Mesenchymal stem cell (in vitro differentiated cells and primary cell): Measurements from ENCODE around the gene PRSS23.
A peak's percentile ranks its signal among the peaks of the same experiment; 100 is the strongest.

Experiments used
- DNase-seq: peaks from one replicate; pipeline ENCODE4 v3.0.0-alpha.2; 2013
- H2AFZ ChIP-seq: one replicate; pipeline ENCODE4 v1.6.1; 2013; ENCODE audit warnings: low read depth, mild to moderate bottlenecking, control low read depth, inconsistent platforms, low read length, moderate library complexity
- H2AK5ac ChIP-seq: 2 replicates; pipeline ENCODE4 v1.6.1; 2013; ENCODE audit warnings: low read length, moderate library complexity, mild to moderate bottlenecking, inconsistent platforms; ENCODE audit not compliant: severe bottlenecking
- H2BK120ac ChIP-seq: one replicate; pipeline ENCODE4 v1.6.1; 2013; ENCODE audit warnings: low read depth, mild to moderate bottlenecking, inconsistent platforms, low read length, moderate library complexity
- H2BK12ac ChIP-seq, 2 experiments: one replicate each; pipeline ENCODE4 v1.6.1; 2013; ENCODE audit warnings: inconsistent platforms in 2 of 2, low read length in 2 of 2, mild to moderate bottlenecking in 2 of 2, moderate library complexity in 2 of 2, control low read depth in 1 of 2
- H2BK15ac ChIP-seq: one replicate; pipeline ENCODE4 v1.6.1; 2013; ENCODE audit warnings: mild to moderate bottlenecking, low read depth, inconsistent platforms; ENCODE audit not compliant: poor library complexity, severe bottlenecking
- H2BK5ac ChIP-seq: 2 replicates; pipeline ENCODE4 v1.6.1; 2013; ENCODE audit warnings: low read depth, mild to moderate bottlenecking, low read length, control low read depth, inconsistent platforms; ENCODE audit not compliant: poor library complexity, severe bottlenecking
- H3K14ac ChIP-seq, 2 experiments: one replicate each; pipeline ENCODE4 v1.6.1; 2013; ENCODE audit warnings: inconsistent platforms in 2 of 2, low read length in 2 of 2, control low read depth in 1 of 2, mild to moderate bottlenecking in 1 of 2, moderate library complexity in 1 of 2
- H3K18ac ChIP-seq, 2 experiments: one replicate each; pipeline ENCODE4 v1.6.1; 2013; ENCODE audit warnings: inconsistent platforms in 2 of 2, low read length in 2 of 2, control low read depth in 1 of 2, low read depth in 1 of 2, mild to moderate bottlenecking in 1 of 2
- H3K23ac ChIP-seq, 2 experiments: one replicate each; pipeline ENCODE4 v1.6.1; 2013; ENCODE audit warnings: inconsistent platforms in 2 of 2, low read length in 2 of 2, mild to moderate bottlenecking in 2 of 2, moderate library complexity in 2 of 2, control low read depth in 1 of 2
- H3K27ac ChIP-seq: 2 replicates; pipeline ENCODE4 v1.5.1; 2013; ENCODE audit warnings: mild to moderate bottlenecking, moderate library complexity, low read length, control low read depth, inconsistent platforms; ENCODE audit not compliant: poor library complexity, severe bottlenecking
- H3K27me3 ChIP-seq, 2 experiments: 2 replicates each; pipeline versions ENCODE4 v1.6.1 to v1.7.0; 2013; ENCODE audit warnings: low read length in 2 of 2, mild to moderate bottlenecking in 2 of 2, moderate library complexity in 2 of 2, control low read depth in 1 of 2, inconsistent platforms in 1 of 2; ENCODE audit not compliant: control insufficient read depth in 1 of 2, insufficient read depth in 1 of 2
- H3K36me3 ChIP-seq, 2 experiments: 2 replicates each; pipeline versions ENCODE4 v1.6.1 to v1.7.0; 2013; ENCODE audit warnings: low read length in 2 of 2, control low read depth in 1 of 2, inconsistent platforms in 1 of 2, low read depth in 1 of 2, mild to moderate bottlenecking in 1 of 2; ENCODE audit not compliant: insufficient read depth in 2 of 2, control insufficient read depth in 1 of 2
- H3K4ac ChIP-seq, 2 experiments: one replicate each; pipeline ENCODE4 v1.6.1; 2013; ENCODE audit warnings: inconsistent platforms in 2 of 2, low read length in 2 of 2, mild to moderate bottlenecking in 2 of 2, moderate library complexity in 2 of 2, control low read depth in 1 of 2, low read depth in 1 of 2
- H3K4me1 ChIP-seq: 2 replicates; pipeline ENCODE4 v1.6.1; 2013; ENCODE audit warnings: low read depth, low read length, control low read depth; ENCODE audit not compliant: control insufficient read depth, insufficient read depth
- H3K4me2 ChIP-seq: 2 replicates; pipeline ENCODE4 v1.6.1; 2013; ENCODE audit warnings: low read length, mild to moderate bottlenecking, inconsistent platforms; ENCODE audit not compliant: poor library complexity, severe bottlenecking
- H3K4me3 ChIP-seq, 2 experiments: 2 replicates each; pipeline versions ENCODE4 v1.5.1 to v1.7.0; 2013; ENCODE audit warnings: low read length in 2 of 2, mild to moderate bottlenecking in 2 of 2, control low read depth in 1 of 2, low read depth in 1 of 2; ENCODE audit not compliant: insufficient read depth in 1 of 2
- H3K79me1 ChIP-seq: replicated peaks from 2 replicates; pipeline ENCODE4 v1.6.1; 2013; ENCODE audit warnings: mild to moderate bottlenecking, control low read depth, low read length, inconsistent platforms; ENCODE audit not compliant: poor library complexity, severe bottlenecking
- H3K9ac ChIP-seq: 2 replicates; pipeline ENCODE4 v1.7.0; 2013; ENCODE audit warnings: mild to moderate bottlenecking, low read length, moderate library complexity
- H3K9me3 ChIP-seq: 2 replicates; pipeline ENCODE4 v1.7.0; 2013; ENCODE audit warnings: mild to moderate bottlenecking, low read length; ENCODE audit not compliant: control insufficient read depth
- H4K8ac ChIP-seq: one replicate; pipeline ENCODE4 v1.6.1; 2013; ENCODE audit warnings: inconsistent platforms, mild to moderate bottlenecking, low read length, moderate library complexity
- H4K91ac ChIP-seq: one replicate; pipeline ENCODE4 v1.6.1; 2013; ENCODE audit warnings: mild to moderate bottlenecking, low read length, inconsistent platforms
- WGBS: methylation state at CpG from one replicate; pipeline ENCODE4 v1.1.7; 2013; ENCODE audit warnings: mixed read lengths; 5-methylcytosine and 5-hydroxymethylcytosine counted together

PRSS23 gene

DNA sequence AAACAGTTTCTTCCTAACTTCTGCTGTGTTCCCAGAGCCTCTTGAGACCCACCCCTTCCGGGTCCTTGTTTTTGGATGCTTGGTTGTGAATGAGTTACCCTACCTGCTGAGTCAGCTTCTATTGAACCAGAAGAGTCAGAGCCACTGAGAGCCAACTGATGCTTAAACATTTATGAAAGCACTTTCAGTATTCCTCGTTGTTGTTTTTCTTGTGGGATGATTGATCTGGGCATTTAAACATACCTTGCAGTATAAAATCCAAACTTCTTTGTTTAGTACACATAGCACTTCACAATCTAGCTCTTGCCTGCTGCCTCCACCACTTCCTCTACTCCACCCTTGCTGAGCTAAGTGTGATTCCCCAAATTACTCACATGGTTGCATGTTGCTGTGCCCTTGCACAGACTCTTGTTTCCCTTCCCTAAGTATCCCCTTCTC, 5.5 kb downstream of the PRSS23 start:
- Histone ChIP-seq H3K23ac (no peak overlapping the region), H3K4me1 (peaks cover 9% of the 10 kb centered on the region), H4K8ac (no peak overlapping the region), H3K18ac (peak overlapping the region in 1 of 2 experiments; percentile 19), H3K9me3 (no peaks in the 10 kb centered on the region), H2BK15ac (no peak overlapping the region), H3K4ac (peak overlapping the region in 1 of 2 experiments; percentile 12), H2BK120ac (no peak overlapping the region), H3K4me3 (no peak overlapping the region), H4K91ac (no peak overlapping the region), H2BK5ac (no peak overlapping the region), H3K36me3 (peaks cover 15 to 25% of the 10 kb centered on the region in 2 experiments), H2BK12ac (no peak overlapping the region), H3K4me2 (peak overlapping the region; percentile 5), H3K79me1 (no peaks in the 10 kb centered on the region), H3K14ac (no peak overlapping the region), H3K9ac (peak overlapping the region; percentile 33), H2AFZ (no peak overlapping the region), H3K27me3 (no peaks in the 10 kb centered on the region), H3K27ac (peak overlapping the region; percentile 57), H2AK5ac (no peak overlapping the region)
- no peak for DNase-seq
- 69% methylated on average over 2 of the region's 2 CpGs for WGBS

DNA sequence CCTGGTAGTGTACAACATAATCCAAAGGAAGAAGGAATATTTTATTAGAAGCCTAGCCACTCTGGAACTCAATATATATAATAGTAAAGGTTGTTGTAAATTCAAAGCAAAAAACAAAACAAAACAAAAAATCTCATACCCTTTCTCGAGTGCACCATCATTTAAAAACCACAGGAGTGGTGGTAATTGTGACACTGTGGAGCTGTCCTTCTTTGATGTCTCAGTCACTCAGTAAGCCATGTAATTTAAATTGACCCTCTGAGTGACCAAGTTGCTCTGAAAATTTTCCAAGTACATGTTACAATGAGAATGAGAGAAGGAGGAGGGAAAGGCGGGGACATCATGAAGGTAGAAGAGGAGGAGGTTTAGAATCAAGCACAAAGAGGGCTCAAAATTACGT, 6.6 kb downstream of the PRSS23 start:
- Histone ChIP-seq H3K4me3 (no peak overlapping the region), H3K4me2 (no peak overlapping the region), H3K27me3 (no peaks in the 10 kb centered on the region), H3K14ac (no peak overlapping the region), H3K4me1 (peaks cover 9% of the 10 kb centered on the region), H2AK5ac (no peak overlapping the region), H3K9ac (no peak overlapping the region), H4K91ac (no peak overlapping the region), H3K27ac (peak overlapping the region; percentile 30), H2BK15ac (no peak overlapping the region), H3K36me3 (peaks cover 15 to 25% of the 10 kb centered on the region in 2 experiments), H3K18ac (no peak overlapping the region), H4K8ac (no peak overlapping the region), H3K9me3 (no peaks in the 10 kb centered on the region), H2BK12ac (peak overlapping the region in 1 of 2 experiments; percentile 3), H2BK5ac (peak overlapping the region; percentile 3), H3K79me1 (no peaks in the 10 kb centered on the region), H3K23ac (no peak overlapping the region), H2BK120ac (no peak overlapping the region), H3K4ac (peak overlapping the region in 1 of 2 experiments; percentile 19), H2AFZ (no peak overlapping the region)
- no peak for DNase-seq
- WGBS = 85% methylated on average over 2 of the region's 3 CpGs

DNA sequence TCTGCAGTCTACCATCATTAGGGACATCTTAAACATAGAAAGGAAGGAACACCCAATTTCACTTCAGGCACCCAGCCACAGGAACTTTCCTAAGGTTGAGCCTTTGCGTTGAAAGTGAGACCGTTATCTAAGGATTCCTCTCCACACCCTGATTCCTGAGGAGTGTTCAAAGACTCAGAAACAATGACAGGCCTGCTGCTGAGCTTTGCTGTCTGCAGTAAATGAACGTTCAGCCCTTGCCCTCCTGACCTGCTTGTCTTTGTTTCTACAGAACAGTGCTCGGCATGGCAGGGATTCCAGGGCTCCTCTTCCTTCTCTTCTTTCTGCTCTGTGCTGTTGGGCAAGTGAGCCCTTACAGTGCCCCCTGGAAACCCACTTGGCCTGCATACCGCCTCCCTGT, 7.0 kb downstream of the PRSS23 start:
- H4K91ac ChIP-seq = no peak overlapping the region
- WGBS = 56% methylated on average over 5 of the region's 5 CpGs
- no peak overlapping the region for H2BK5ac ChIP-seq
- no peak overlapping the region for H2BK120ac ChIP-seq
- H3K4ac ChIP-seq = no peak overlapping the region
- H3K23ac ChIP-seq = no peak overlapping the region
- peak overlapping the region; percentile 30 for H3K27ac ChIP-seq
- no peak overlapping the region for H2AK5ac ChIP-seq
- H3K4me2 ChIP-seq = no peak overlapping the region
- no peaks in the 10 kb centered on the region for H3K9me3 ChIP-seq
- no peak overlapping the region for H3K9ac ChIP-seq
- DNase-seq = no peak
- H3K36me3 ChIP-seq = peaks cover 15 to 25% of the 10 kb centered on the region in 2 experiments
- no peak overlapping the region for H3K4me3 ChIP-seq
- no peak overlapping the region for H4K8ac ChIP-seq
- H2BK15ac ChIP-seq = no peak overlapping the region
- H2BK12ac ChIP-seq = peak overlapping the region in 1 of 2 experiments; percentile 4
- H3K14ac ChIP-seq = no peak overlapping the region
- H3K79me1 ChIP-seq = no peaks in the 10 kb centered on the region
- no peaks in the 10 kb centered on the region for H3K27me3 ChIP-seq
- no peak overlapping the region for H2AFZ ChIP-seq
- peaks cover 13% of the 10 kb centered on the region for H3K4me1 ChIP-seq
- H3K18ac ChIP-seq = no peak overlapping the region

DNA sequence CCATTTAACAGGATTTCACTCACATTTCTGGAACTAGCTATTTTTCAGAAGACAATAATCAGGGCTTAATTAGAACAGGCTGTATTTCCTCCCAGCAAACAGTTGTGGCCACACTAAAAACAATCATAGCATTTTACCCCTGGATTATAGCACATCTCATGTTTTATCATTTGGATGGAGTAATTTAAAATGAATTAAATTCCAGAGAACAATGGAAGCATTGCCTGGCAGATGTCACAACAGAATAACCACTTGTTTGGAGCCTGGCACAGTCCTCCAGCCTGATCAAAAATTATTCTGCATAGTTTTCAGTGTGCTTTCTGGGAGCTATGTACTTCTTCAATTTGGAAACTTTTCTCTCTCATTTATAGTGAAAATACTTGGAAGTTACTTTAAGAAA, 9.2 kb downstream of the PRSS23 start:
- Histone ChIP-seq H2AFZ (no peak overlapping the region), H4K91ac (no peak overlapping the region), H3K9me3 (no peaks in the 10 kb centered on the region), H4K8ac (no peak overlapping the region), H3K36me3 (peaks cover 15 to 25% of the 10 kb centered on the region in 2 experiments), H3K4me2 (no peak overlapping the region), H3K4ac (no peak overlapping the region), H3K18ac (no peak overlapping the region), H3K27ac (peak overlapping the region; percentile 21), H3K79me1 (no peaks in the 10 kb centered on the region), H3K4me1 (peaks cover 18% of the 10 kb centered on the region), H2BK5ac (no peak overlapping the region), H2BK120ac (no peak overlapping the region), H2BK15ac (no peak overlapping the region), H3K14ac (no peak overlapping the region), H3K4me3 (no peak overlapping the region), H2AK5ac (no peak overlapping the region), H3K23ac (no peak overlapping the region), H3K27me3 (no peaks in the 10 kb centered on the region), H3K9ac (no peak overlapping the region), H2BK12ac (no peak overlapping the region)
- no peak for DNase-seq
